ENCODE results near the gene NLRC5.

NLRC5 gene

DNA sequence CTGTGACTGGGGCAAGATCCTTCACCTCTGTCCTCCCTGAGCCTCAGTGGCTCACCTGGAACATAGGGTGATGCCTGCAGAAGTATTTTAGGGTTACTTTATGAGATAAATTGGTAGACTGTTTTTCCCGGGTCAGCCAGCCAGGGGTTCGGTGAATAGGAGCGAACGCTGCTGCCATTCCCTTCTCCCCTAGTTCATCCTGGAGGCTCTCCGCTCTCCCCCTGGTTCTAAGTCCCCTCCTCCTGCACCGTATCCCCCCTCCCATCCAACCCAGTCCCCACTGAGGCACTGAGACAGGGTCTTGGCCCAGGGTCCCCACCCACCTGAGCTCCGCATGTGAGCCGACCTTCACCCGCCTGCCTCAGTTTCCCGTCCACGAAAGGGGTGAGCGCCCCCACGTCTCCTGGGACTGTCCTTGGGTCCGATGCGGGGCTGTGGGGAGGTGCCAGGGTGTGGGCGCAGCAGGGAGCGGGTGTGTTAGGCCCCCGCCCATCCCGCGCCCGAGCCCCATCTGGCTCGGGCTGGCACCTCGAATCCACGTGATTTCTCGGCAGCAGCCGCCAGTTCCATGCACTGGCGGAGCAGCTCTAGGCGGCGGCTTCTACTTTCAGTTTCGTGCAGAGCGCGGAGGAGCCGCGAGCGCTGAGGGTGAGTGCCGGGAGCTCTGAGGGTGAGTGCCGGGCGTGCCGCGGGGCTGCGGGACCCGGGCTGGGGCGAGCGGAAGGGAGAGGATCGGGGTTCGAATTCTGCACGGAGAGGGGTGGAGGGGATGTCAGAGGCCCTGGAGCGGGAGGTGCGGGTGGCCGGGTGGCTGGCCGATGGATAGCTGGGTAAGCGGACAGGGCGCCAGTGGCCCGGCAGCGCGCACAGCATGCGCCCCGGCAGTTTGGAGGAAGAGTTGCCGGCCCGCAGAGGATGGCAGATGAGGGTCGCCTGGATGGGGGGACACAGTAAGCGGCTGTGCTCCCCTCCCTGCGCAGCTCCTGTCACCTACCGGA is at the start of gene NLRC5:
TSS of gene NLRC5 (plus strand) at position 610 of the 998 bp plus-strand sequence. CDS start 31,156 bp downstream, outside the sequence.
- Histone ChIP-seq H2AFZ (ENCODE audit: low read length, unreplicated experiment) (peak within 1 kb of the TSS; percentile 34), H3K36me3 (ENCODE audit: insufficient read depth, low read length) (no peaks in the 10 kb centered on the region), H3K4me3 (ENCODE audit: low read depth, low read length) (peak within 1 kb of the TSS; percentile 87), H3K4me1 (ENCODE audit: control insufficient read depth, insufficient read depth, low read length, unreplicated experiment) (peaks cover 54% of the 10 kb centered on the region), H3K27ac (ENCODE audit: low read depth, low read length) (peak within 1 kb of the TSS; percentile 66), H3K79me2 (ENCODE audit: control insufficient read depth, insufficient read depth, low read length, unreplicated experiment) (peaks cover 74% of the 10 kb centered on the region), H3K27me3 (ENCODE audit: insufficient read depth, low read length) (no peaks in the 10 kb centered on the region)

DNA sequence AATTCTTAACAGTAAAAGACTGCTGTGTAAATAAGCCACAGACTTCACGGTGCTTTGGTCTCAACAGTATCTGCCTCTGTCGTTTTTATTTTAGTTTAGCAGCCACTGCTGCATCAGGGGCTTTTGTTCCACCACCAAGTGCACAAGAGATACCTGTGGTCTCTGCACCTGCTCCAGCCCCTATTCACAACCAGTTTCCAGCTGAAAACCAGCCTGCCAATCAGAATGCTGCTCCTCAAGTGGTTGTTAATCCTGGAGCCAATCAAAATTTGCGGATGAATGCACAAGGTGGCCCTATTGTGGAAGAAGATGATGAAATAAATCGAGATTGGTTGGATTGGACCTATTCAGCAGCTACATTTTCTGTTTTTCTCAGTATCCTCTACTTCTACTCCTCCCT is 49.6 kb upstream of the NLRC5 start:
- H2AFZ ChIP-seq (ENCODE audit: low read length, unreplicated experiment): no peak overlapping the region
- H3K27me3 ChIP-seq (ENCODE audit: insufficient read depth, low read length): no peaks in the 10 kb centered on the region
- peaks cover 19% of the 10 kb centered on the region for H3K79me2 ChIP-seq (ENCODE audit: control insufficient read depth, insufficient read depth, low read length, unreplicated experiment)
- H3K4me1 ChIP-seq (ENCODE audit: control insufficient read depth, insufficient read depth, low read length, unreplicated experiment): peaks cover 7% of the 10 kb centered on the region
- no peak overlapping the region for H3K4me3 ChIP-seq (ENCODE audit: low read depth, low read length)
- no peak overlapping the region for H3K27ac ChIP-seq (ENCODE audit: low read depth, low read length)
- H3K36me3 ChIP-seq (ENCODE audit: insufficient read depth, low read length): peaks cover 76% of the 10 kb centered on the region

DNA sequence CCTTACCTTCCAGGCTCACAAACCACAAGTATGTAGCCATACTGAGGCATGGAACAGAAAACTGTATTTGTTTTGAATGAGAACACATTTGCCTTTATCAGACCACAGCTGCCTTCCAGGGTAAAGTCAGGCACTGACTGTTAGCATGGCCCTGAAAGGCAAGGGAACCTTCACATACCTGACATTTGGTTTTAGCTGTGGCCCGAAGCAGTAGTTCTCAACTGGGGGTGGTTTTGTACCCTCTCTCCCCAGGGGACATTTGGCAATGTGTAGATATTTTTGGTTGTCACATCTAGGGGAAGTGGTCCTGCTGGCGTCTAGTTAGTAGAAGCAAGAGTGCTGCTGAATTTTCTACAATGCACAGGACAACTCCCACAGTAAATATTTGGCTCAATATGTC is 48.3 kb upstream of the NLRC5 start:
- H3K27me3 ChIP-seq (ENCODE audit: insufficient read depth, low read length): no peaks in the 10 kb centered on the region
- H3K4me3 ChIP-seq (ENCODE audit: low read depth, low read length): no peak overlapping the region
- no peak overlapping the region for H3K27ac ChIP-seq (ENCODE audit: low read depth, low read length)
- H3K4me1 ChIP-seq (ENCODE audit: control insufficient read depth, insufficient read depth, low read length, unreplicated experiment): no peaks in the 10 kb centered on the region
- no peak overlapping the region for H2AFZ ChIP-seq (ENCODE audit: low read length, unreplicated experiment)
- peaks cover 69% of the 10 kb centered on the region for H3K36me3 ChIP-seq (ENCODE audit: insufficient read depth, low read length)
- H3K79me2 ChIP-seq (ENCODE audit: control insufficient read depth, insufficient read depth, low read length, unreplicated experiment): peaks cover 8% of the 10 kb centered on the region

- Histone ChIP-seq H3K27ac (ENCODE audit: low read depth, low read length) (no peak overlapping the region), H2AFZ (ENCODE audit: low read length, unreplicated experiment) (no peak overlapping the region), H3K4me1 (ENCODE audit: control insufficient read depth, insufficient read depth, low read length, unreplicated experiment) (no peaks in the 10 kb centered on the region), H3K27me3 (ENCODE audit: insufficient read depth, low read length) (no peaks in the 10 kb centered on the region), H3K36me3 (ENCODE audit: insufficient read depth, low read length) (peaks cover 61% of the 10 kb centered on the region), H3K4me3 (ENCODE audit: low read depth, low read length) (no peak overlapping the region), H3K79me2 (ENCODE audit: control insufficient read depth, insufficient read depth, low read length, unreplicated experiment) (peaks cover 8% of the 10 kb centered on the region)
Measured at GRCh38 chr16:56941856-56942331, 47.5 kb upstream of the NLRC5 start.

- no peak overlapping the region for H2AFZ ChIP-seq (ENCODE audit: low read length, unreplicated experiment)
- H3K27me3 ChIP-seq (ENCODE audit: insufficient read depth, low read length): no peaks in the 10 kb centered on the region
- H3K4me3 ChIP-seq (ENCODE audit: low read depth, low read length): no peak overlapping the region
- peaks cover under 1% of the 10 kb centered on the region for H3K79me2 ChIP-seq (ENCODE audit: control insufficient read depth, insufficient read depth, low read length, unreplicated experiment)
- H3K27ac ChIP-seq (ENCODE audit: low read depth, low read length): no peak overlapping the region
- no peaks in the 10 kb centered on the region for H3K4me1 ChIP-seq (ENCODE audit: control insufficient read depth, insufficient read depth, low read length, unreplicated experiment)
- H3K36me3 ChIP-seq (ENCODE audit: insufficient read depth, low read length): peaks cover 47% of the 10 kb centered on the region
Measured at GRCh38 chr16:56943761-56944375, 45.5 kb upstream of the NLRC5 start.

GRCh38 chr16:56944954-56945839 is 44.2 kb upstream of the NLRC5 start:
- Histone ChIP-seq H3K36me3 (ENCODE audit: insufficient read depth, low read length) (peaks cover 34% of the 10 kb centered on the region), H3K27ac (ENCODE audit: low read depth, low read length) (no peak overlapping the region), H3K4me1 (ENCODE audit: control insufficient read depth, insufficient read depth, low read length, unreplicated experiment) (no peaks in the 10 kb centered on the region)

DNA sequence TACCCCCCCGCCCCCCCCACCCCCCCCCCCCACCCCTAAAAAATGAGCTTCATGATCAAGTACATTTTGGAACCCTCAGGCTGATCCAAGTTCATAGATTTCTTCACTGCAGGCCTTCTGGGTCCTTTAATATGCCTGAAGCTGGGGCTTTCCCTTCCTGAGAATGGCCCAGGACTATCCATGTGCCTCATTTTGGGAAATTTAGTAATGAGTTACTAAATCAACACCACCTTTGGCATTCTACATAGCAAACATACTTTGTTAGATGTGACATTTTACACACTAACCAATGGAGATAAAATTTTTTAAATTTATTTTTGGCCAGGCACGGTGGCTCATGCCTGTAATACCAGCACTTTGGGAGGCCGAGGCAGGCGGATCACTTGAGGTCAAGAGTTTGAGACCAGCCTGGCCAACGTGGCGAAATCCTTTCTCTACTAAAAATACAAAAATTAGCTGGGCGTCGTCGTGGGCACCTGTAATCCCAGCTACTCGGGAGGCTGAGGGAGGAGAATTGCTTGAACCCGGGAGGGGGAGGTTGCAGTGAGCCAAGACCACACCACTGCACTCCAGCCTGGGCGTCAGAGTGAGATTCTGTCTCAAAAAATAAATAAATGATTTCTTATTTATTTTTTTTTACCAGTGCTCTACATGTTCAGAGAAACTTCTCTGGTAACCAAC is 43.4 kb upstream of the NLRC5 start:
- no peak overlapping the region for H3K27ac ChIP-seq (ENCODE audit: low read depth, low read length)
- H3K4me1 ChIP-seq (ENCODE audit: control insufficient read depth, insufficient read depth, low read length, unreplicated experiment): no peaks in the 10 kb centered on the region

More at GRCh38 chr16:56944954-56945839, 44.2 kb upstream of the NLRC5 start:
- Histone ChIP-seq H3K27me3 (ENCODE audit: insufficient read depth, low read length) (no peaks in the 10 kb centered on the region), H3K79me2 (ENCODE audit: control insufficient read depth, insufficient read depth, low read length, unreplicated experiment) (no peaks in the 10 kb centered on the region), H2AFZ (ENCODE audit: low read length, unreplicated experiment) (no peak overlapping the region), H3K4me3 (ENCODE audit: low read depth, low read length) (no peak overlapping the region)

DNA sequence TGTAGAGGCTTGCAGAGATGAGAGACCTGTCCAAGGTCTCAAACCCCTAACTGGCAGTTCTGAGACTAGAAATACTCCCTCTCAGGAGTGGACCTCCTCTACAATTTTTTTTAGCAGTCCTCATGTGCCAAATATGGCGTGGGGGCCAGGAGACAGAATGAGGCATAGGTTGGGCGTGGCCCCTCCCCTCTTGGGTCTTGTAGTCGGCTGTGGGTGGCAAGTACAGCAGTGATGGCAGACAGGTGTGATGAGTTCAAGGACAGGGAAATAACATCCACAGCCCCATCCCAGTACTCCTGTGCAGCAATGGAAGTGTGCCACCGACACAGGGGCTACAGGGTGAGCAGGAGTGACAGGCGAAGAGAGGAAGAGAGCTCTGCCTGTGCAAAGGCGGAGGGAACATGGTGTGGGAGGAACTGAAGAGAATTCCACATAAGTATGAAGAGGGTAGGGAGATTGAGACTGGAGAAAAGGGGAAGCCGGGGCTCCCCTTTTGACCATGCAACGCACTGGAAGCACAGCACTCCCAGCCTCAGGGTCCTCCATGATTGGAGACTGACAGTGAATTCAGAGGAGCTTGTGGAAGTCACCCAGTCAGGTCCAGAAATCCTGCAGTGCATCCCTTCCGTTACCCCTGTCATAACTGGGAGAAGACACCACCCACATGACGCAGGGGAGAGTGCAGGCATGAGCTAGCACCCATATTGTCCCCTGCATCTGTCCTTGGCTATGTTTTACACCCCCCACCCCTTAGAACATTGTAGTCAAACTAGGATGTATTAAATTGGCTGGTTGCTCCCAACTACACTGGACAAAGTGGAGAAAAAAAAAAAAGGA is 42.4 kb upstream of the NLRC5 start:
- Histone ChIP-seq H3K4me1 (ENCODE audit: control insufficient read depth, insufficient read depth, low read length, unreplicated experiment) (no peaks in the 10 kb centered on the region), H2AFZ (ENCODE audit: low read length, unreplicated experiment) (no peak overlapping the region), H3K27ac (ENCODE audit: low read depth, low read length) (no peak overlapping the region), H3K79me2 (ENCODE audit: control insufficient read depth, insufficient read depth, low read length, unreplicated experiment) (no peaks in the 10 kb centered on the region), H3K4me3 (ENCODE audit: low read depth, low read length) (no peak overlapping the region), H3K27me3 (ENCODE audit: insufficient read depth, low read length) (no peaks in the 10 kb centered on the region), H3K36me3 (ENCODE audit: insufficient read depth, low read length) (peaks cover 22% of the 10 kb centered on the region)

More for the DNA sequence above, 43.4 kb upstream of the NLRC5 start:
- Histone ChIP-seq H3K79me2 (ENCODE audit: control insufficient read depth, insufficient read depth, low read length, unreplicated experiment) (no peaks in the 10 kb centered on the region), H3K36me3 (ENCODE audit: insufficient read depth, low read length) (peaks cover 30% of the 10 kb centered on the region), H3K4me3 (ENCODE audit: low read depth, low read length) (no peak overlapping the region), H3K27me3 (ENCODE audit: insufficient read depth, low read length) (no peaks in the 10 kb centered on the region), H2AFZ (ENCODE audit: low read length, unreplicated experiment) (no peak overlapping the region)

DNA sequence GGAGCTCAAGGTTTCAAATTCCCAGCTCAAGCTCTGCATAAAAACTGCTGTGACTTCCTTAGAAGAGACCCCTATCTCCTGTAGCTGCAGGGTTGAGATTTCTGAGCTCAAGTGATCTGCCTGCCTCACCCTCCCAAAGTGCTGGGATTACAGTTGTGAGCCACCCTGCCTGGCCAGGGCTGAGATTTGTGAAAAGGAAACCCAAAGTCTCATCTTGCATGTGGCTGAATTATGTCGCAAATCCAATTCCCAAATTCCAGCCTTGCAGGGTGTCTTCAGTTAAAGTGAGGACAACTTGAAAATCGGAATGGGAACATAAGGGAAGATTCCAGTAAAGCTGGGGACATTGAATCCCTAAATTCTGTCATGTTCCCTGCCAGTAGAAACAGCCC is 41.8 kb upstream of the NLRC5 start:
- H3K27ac ChIP-seq (ENCODE audit: low read depth, low read length): no peak overlapping the region
- H3K27me3 ChIP-seq (ENCODE audit: insufficient read depth, low read length): no peaks in the 10 kb centered on the region
- no peaks in the 10 kb centered on the region for H3K4me1 ChIP-seq (ENCODE audit: control insufficient read depth, insufficient read depth, low read length, unreplicated experiment)
- H3K36me3 ChIP-seq (ENCODE audit: insufficient read depth, low read length): peaks cover 19% of the 10 kb centered on the region
- H3K79me2 ChIP-seq (ENCODE audit: control insufficient read depth, insufficient read depth, low read length, unreplicated experiment): no peaks in the 10 kb centered on the region
- no peak overlapping the region for H3K4me3 ChIP-seq (ENCODE audit: low read depth, low read length)
- no peak overlapping the region for H2AFZ ChIP-seq (ENCODE audit: low read length, unreplicated experiment)

Data from ACC112 (cell line).